Vagina (tissue), 2 donors: ENCODE measurements around the gene RHOT2.

Source experiments
- CTCF ChIP-seq, 3 experiments: fragments of 450-650 bp in 2 of 3; fragments of 200-600 bp in 1 of 3; sonication (generic) in 1 of 3; IDR thresholded peaks; one replicate each; pipeline ENCODE4 v1.5.1; 2017 to 2019; ENCODE audit warnings: antibody characterized with exemption in 3 of 3, mild to moderate bottlenecking in 2 of 3, moderate library complexity in 2 of 3
- POLR2A ChIP-seq, 2 donors: fragments of 450-650 bp; IDR thresholded peaks; one replicate each; pipeline ENCODE4 v1.6.1; 2017; ENCODE audit warnings: antibody characterized with exemption in 2 of 2, mild to moderate bottlenecking in 2 of 2, moderate library complexity in 2 of 2
- POLR2AphosphoS5 ChIP-seq, 2 donors: sonication (generic); formaldehyde crosslinking; IDR thresholded peaks; one replicate each; pipeline ENCODE4 v1.9.0; 2017; ENCODE audit warnings: antibody characterized with exemption in 2 of 2, mild to moderate bottlenecking in 2 of 2, low read depth in 1 of 2; ENCODE audit not compliant: insufficient read depth in 1 of 2

DNA sequence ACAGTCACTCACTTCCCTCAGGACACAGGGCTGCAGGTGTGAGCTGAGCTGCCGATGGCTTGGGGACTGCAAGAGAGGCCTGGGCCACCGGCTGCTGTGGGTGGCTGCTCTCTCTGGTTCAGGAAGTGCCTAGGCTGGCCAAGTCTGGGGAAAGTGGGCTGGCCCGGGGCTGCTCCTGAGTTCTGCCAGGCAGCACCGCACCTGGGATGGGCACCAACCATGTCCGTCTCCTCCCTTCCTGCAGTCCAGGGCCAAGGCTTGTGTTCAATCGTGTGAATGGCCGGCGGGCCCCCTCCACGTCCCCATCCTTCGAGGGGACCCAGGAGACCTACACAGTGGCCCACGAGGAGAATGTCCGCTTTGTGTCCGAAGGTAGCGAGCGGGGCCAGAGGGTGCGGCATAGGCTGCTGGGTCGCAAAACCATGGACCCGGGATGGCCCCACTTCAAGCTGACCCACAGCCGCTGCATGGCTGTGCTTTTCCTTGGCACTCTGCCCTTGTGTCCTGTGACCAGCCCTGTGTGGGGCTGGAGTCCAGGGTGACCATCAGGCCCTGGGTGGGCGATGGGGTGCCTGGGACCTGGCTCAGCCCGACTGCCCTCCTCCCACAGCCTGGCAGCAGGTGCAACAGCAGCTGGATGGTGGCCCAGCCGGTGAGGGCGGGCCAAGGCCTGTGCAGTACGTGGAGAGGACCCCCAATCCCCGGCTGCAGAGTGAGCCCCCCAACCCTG lies 20.6 kb upstream of the RHOT2 start:
- TF ChIP-seq POLR2A (IDR thresholded peaks at IDR 0.05) (no peak), CTCF (IDR thresholded peaks at IDR 0.05) (no peak), POLR2AphosphoS5 (IDR thresholded peaks at IDR 0.05; ENCODE audit: insufficient read depth in 1 of 2, low read depth in 1 of 2) (no peak)
